SIG-M5 treated with dmso at 0.1 percent for 504 hours (cell line): Measurements from ENCODE around the gene MPEG1.

Experiments used
- DNase-seq: peaks from one replicate; lab custom pipeline; 2025; ENCODE audit not compliant: unreplicated experiment; lab: John Stamatoyannopoulos, UW

MPEG1 gene

GRCh38 chr11:59212744-59213631, at the start of gene MPEG1:
TSS of gene MPEG1 (minus strand) at chr11:59212927. CDS start at chr11:59212865, 62 bp downstream.
- peak; percentile 72 for DNase-seq

GRCh38 chr11:59262177-59262818, 49.6 kb upstream of the MPEG1 start:
- no peak for DNase-seq

GRCh38 chr11:59261150-59261549, 48.4 kb upstream of the MPEG1 start:
- DNase-seq = no peak

- DNase-seq = no peak
Measured at GRCh38 chr11:59259867-59260475, 47.2 kb upstream of the MPEG1 start.

GRCh38 chr11:59259047-59259446, 46.3 kb upstream of the MPEG1 start:
- DNase-seq = no peak

GRCh38 chr11:59255281-59255680, 42.6 kb upstream of the MPEG1 start:
- no peak for DNase-seq

- no peak for DNase-seq
Measured at GRCh38 chr11:59254286-59254685, 41.6 kb upstream of the MPEG1 start.

GRCh38 chr11:59253001-59253400, 40.3 kb upstream of the MPEG1 start:
- no peak for DNase-seq

- DNase-seq = no peak
Measured at GRCh38 chr11:59249535-59249934, 36.8 kb upstream of the MPEG1 start.

- DNase-seq = peak; percentile 73
Measured at GRCh38 chr11:59247531-59248227, 35.0 kb upstream of the MPEG1 start.

GRCh38 chr11:59243633-59244032, 30.9 kb upstream of the MPEG1 start:
- DNase-seq = no peak

GRCh38 chr11:59240322-59240721, 27.6 kb upstream of the MPEG1 start:
- DNase-seq = no peak

GRCh38 chr11:59226396-59226795, 13.7 kb upstream of the MPEG1 start:
- no peak for DNase-seq

GRCh38 chr11:59225017-59225416, 12.3 kb upstream of the MPEG1 start:
- no peak for DNase-seq

GRCh38 chr11:59224351-59224928, 11.7 kb upstream of the MPEG1 start:
- peak; percentile 47 for DNase-seq

GRCh38 chr11:59223611-59224010, 10.9 kb upstream of the MPEG1 start:
- peak; percentile 59 for DNase-seq

GRCh38 chr11:59223177-59223576, 10.4 kb upstream of the MPEG1 start:
- no peak for DNase-seq

- DNase-seq = peak; percentile 82
Measured at GRCh38 chr11:59222464-59223060, 9.8 kb upstream of the MPEG1 start.

GRCh38 chr11:59221441-59221840, 8.7 kb upstream of the MPEG1 start:
- no peak for DNase-seq

- DNase-seq = no peak
Measured at GRCh38 chr11:59219836-59220235, 7.1 kb upstream of the MPEG1 start.

GRCh38 chr11:59218893-59219292, 6.2 kb upstream of the MPEG1 start:
- DNase-seq = no peak
